Epithelial cell of proximal tubule (primary cell): Measurements from ENCODE around the gene SUMO4. TPM values are rescaled to one million over a fixed set of nuclear protein-coding genes. Genes with fewer than 3 reads are reported as not detected.

ENCODE experiments used
- DNase-seq: peaks from one replicate; pipeline ENCODE4 v3.0.0-alpha.2; 2011; ENCODE audit warnings: low read depth
- H3K4me3 ChIP-seq: 2 replicates; pipeline ENCODE4 v1.5.1; 2011; ENCODE audit warnings: low read depth, mild to moderate bottlenecking, low read length
- total RNA-seq: library from RNA; depleted of rRNA; stranded (reverse); fragments of >200 nt; gene quantifications from 2 replicates; pipeline ENCODE4 v1.2.3, GENCODE V29; 2015
- TF ChIP-seq, protein P1 (sequence below): conservative IDR thresholded peaks from 2 replicates; pipeline ENCODE4 v1.5.1; 2012; ENCODE audit warnings: low read depth, mild to moderate bottlenecking, low read length

Gene SUMO4
- total RNA-seq, 1 donor from 2014 or later = not detected

DNA sequence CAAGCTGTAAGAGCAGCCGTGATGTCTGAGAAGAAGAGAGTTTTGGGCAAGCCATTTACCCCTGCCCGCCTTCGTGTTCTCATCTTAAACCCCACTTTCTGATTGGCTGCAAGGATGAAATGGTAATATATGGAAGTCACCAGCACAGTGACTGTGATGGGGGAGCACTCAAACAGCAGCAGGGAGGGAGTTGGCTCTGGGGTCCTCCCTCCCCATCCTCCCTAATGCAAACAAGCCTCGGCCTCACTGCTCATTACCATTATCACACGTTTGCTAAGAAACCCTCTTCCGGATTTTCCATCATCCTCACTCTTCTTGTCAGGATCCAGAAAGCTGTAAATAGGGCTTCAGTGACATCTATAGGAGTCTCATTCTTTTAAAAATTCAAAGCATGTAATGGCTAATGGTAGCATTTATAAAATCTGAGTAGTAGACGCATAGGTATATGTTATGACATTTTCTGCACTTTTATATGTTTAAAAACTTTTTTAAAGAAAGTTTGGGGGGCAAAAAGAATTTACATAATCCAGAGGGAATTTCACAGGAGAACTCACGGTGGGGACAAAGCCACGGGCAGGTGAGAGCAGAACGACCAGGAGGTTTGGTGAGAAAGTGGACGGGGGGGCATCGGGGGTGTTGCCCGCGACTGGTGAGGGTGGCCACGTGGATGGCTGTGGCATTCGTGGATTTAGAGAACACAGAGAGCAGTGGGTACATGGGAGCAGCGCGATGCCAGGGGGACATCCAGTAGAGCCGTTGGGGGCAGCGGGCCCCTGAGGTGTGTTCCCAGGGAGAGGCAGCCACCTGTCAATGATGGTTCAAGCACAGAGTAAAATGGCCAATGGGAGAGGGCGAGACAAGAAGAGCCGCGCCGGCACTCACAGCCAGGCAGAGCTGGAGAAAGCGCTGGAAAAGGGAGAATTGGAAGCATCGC is 29.6 kb downstream of the SUMO4 start:
- H3K4me3 ChIP-seq = no peak overlapping the region
- DNase-seq = no peak
- TF ChIP-seq, protein P1, sequence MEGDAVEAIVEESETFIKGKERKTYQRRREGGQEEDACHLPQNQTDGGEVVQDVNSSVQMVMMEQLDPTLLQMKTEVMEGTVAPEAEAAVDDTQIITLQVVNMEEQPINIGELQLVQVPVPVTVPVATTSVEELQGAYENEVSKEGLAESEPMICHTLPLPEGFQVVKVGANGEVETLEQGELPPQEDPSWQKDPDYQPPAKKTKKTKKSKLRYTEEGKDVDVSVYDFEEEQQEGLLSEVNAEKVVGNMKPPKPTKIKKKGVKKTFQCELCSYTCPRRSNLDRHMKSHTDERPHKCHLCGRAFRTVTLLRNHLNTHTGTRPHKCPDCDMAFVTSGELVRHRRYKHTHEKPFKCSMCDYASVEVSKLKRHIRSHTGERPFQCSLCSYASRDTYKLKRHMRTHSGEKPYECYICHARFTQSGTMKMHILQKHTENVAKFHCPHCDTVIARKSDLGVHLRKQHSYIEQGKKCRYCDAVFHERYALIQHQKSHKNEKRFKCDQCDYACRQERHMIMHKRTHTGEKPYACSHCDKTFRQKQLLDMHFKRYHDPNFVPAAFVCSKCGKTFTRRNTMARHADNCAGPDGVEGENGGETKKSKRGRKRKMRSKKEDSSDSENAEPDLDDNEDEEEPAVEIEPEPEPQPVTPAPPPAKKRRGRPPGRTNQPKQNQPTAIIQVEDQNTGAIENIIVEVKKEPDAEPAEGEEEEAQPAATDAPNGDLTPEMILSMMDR = no peak

DNA sequence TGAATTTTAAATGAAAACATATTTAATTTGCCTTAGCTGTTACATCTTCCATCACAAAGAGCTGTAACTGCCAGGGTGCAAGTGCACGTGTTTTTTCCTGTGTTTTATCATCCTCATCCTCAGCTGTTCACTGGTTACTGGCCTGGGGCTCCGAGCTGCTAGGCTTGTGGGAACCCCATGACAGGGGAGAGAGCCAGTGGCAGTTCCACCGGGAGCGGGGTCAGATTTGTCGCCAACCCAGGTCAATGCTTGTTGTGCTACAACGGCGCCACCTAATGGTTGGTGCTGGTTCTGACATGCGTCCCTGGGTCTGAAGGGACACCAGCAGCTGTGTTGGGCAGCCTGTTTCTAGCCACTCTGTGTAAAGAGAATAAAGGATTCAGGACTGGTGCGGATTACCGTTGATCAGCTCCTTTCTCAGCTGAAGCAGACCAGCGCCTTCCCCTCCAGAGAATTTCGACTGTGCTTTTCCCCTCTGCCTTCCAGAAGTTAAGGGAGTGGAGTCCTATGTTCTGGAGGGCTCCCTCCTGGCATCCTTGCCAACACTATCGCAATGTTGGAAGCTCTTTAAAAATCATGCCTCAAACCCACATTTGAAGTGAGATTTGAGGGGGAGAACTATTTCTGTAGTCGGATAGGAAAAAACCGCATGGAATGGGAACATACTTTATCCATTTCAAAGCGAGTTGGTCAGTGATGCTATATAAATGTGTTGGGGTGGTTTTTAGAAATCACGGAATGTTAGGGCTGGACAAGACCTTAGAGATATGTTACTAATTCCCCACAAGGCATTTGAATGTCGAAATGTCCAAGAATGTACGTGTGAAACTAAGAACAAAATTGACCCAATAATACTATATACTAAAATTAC is 32.1 kb downstream of the SUMO4 start:
- no peak overlapping the region for H3K4me3 ChIP-seq
- no peak for DNase-seq
- TF ChIP-seq, protein P1 = peak; percentile 93

DNA sequence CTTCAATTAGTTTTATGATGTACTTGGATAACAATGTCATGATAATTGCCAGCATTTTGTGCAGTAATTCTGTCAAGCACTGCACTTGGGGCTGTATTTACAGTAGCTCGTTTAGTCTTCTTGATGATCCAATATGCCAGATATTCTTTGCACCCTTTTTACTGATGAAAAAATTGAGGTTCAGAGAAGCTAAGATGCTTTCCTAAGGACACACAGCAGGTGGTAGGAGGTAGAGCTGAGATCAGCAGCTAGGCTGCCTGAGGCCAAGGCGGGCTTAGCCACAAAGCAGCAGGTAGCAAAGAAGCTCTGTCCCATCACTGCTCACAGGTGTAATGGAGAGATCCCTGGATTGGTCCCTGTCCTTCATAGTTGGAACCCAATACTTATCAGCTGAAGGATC is 33.3 kb downstream of the SUMO4 start:
- DNase-seq = no peak
- TF ChIP-seq, protein P1 = no peak
- H3K4me3 ChIP-seq = no peak overlapping the region

DNA sequence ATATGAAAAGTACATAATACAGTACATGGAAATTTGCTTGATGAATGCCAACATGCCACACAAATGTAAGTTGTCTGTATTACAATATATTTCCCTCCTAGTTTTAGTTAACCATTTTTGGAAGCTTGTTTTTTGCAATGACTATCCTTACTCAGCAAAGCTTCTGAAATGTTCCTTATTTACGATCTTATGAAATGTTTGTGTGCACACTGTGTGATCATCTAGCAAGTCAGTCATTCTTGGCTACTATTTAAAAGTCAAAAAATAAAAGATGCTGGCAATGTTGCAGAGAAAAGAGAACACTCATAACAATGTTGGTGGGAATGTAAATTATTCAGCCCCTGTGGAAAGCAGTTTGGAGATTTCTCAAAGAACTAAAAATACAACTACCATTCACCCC is 33.8 kb downstream of the SUMO4 start:
- no peak for DNase-seq
- no peak overlapping the region for H3K4me3 ChIP-seq
- TF ChIP-seq, protein P1 = no peak

DNA sequence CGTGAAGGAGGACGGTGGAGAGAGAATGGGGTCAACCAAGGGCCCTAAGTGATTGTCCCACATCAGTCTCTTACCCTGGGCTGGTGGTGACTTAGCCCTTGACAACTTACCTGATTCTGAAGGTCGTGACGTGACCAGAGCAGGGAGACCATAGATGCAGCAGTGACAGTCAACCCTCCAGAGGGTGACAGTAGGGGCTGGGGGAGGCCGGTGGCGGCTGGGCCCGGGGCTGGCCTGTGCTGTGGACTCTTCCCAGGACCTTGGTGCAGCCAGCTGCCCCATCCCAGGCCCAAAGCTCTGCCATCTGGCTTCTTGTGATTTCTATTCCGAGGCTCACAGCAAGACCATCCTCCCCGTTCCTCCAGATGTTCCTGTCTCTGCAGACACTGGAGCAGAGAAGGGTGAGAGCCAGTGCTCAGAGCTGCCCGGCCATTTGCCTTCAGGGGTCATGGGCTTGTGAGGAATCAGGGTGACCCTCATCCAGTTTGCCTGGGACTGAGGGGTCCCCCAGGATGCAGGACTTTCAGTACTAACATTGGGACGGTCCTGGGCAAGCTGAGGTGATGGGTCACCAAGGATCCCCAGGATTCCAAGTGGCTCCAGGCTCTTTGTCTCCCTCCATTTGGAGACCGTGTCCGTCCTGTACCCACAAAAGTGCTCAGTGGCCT is 36.0 kb downstream of the SUMO4 start:
- DNase-seq = no peak
- TF ChIP-seq, protein P1 = no peak
- H3K4me3 ChIP-seq = no peak overlapping the region

DNA sequence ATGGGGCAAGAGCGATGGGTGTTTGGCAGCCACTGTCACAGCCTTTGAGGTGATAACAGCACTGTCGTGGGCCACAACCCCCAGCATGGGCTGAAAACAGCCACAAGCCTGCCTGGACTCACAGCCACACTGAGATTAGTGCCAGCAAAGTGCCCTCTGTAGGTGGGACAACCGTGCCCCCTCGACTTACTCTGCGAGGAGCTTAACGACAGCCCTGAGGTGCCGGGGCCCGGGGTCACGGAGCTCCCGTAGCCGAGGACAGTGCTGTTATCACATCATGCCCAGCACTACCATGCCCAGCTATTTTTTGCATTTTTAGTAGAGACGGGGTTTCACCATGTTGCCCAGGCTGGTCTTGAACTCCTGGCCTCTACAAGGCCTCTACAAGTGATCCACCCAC is 36.6 kb downstream of the SUMO4 start:
- no peak overlapping the region for H3K4me3 ChIP-seq
- TF ChIP-seq, protein P1 = no peak
- no peak for DNase-seq
